ENCODE measurements around the gene LMO1. TPM values are rescaled to one million over a fixed set of nuclear protein-coding genes. Genes with fewer than 3 reads are reported as not detected.

The LMO1 gene
- total RNA-seq, 4 donors from 2014 or later, result not detected

- no peaks in the 10 kb centered on the region for H3K27me3 ChIP-seq
- H3K36me3 ChIP-seq, result no peaks in the 10 kb centered on the region
- no peak overlapping the region for H3K4me3 ChIP-seq
- no peaks in the 10 kb centered on the region for H3K9me3 ChIP-seq
- H3K4me1 ChIP-seq, result no peaks in the 10 kb centered on the region
- no peak for DNase-seq (ENCODE audit: low spot score in 2 of 2)
- 80 to 81% methylated on average over 11 of the region's 11 CpGs for WGBS, 2 donors
- no peak overlapping the region for H3K27ac ChIP-seq
- TF ChIP-seq EP300 (IDR thresholded peaks at IDR 0.05) (no peak), POLR2A (IDR thresholded peaks at IDR 0.05) (no peak), CTCF (IDR thresholded peaks at IDR 0.05) (no peak)
These were observed 28.0 kb upstream of the LMO1 start for GRCh38 chr11:8291421-8292350.

- Histone ChIP-seq H3K4me3 (no peak overlapping the region), H3K27ac (no peak overlapping the region), H3K27me3 (no peaks in the 10 kb centered on the region), H3K9me3 (no peaks in the 10 kb centered on the region), H3K36me3 (no peaks in the 10 kb centered on the region), H3K4me1 (no peaks in the 10 kb centered on the region)
- no peak for TF ChIP-seq CTCF (IDR thresholded peaks at IDR 0.05)
- no peak for TF ChIP-seq EP300 (IDR thresholded peaks at IDR 0.05)
- no peak for TF ChIP-seq POLR2A (IDR thresholded peaks at IDR 0.05)
- 92 to 94% methylated on average over 8 of the region's 8 CpGs for WGBS, 2 donors
- no peak for DNase-seq (ENCODE audit: low spot score in 2 of 2)
These were observed 26.6 kb upstream of the LMO1 start for GRCh38 chr11:8290081-8290810.

GRCh38 chr11:8289492-8289918, 25.8 kb upstream of the LMO1 start:
- TF ChIP-seq EP300 (IDR thresholded peaks at IDR 0.05), result no peak
- TF ChIP-seq POLR2A (IDR thresholded peaks at IDR 0.05), result no peak
- no peak for TF ChIP-seq CTCF (IDR thresholded peaks at IDR 0.05)
- H3K4me3 ChIP-seq, result no peak overlapping the region
- no peak overlapping the region for H3K27ac ChIP-seq
- H3K4me1 ChIP-seq, result no peaks in the 10 kb centered on the region
- no peak for DNase-seq (ENCODE audit: low spot score in 2 of 2)
- no peaks in the 10 kb centered on the region for H3K9me3 ChIP-seq
- WGBS, 2 donors, result 38 to 54% methylated on average over 3 of the region's 3 CpGs
- no peaks in the 10 kb centered on the region for H3K27me3 ChIP-seq
- no peaks in the 10 kb centered on the region for H3K36me3 ChIP-seq

GRCh38 chr11:8288824-8289491, 25.3 kb upstream of the LMO1 start:
- WGBS, 2 donors, result 74 to 78% methylated on average over 13 of the region's 13 CpGs
- H3K27ac ChIP-seq, result no peak overlapping the region
- DNase-seq (ENCODE audit: low spot score in 2 of 2), result no peak
- no peak overlapping the region for H3K4me3 ChIP-seq
- TF ChIP-seq EP300 (IDR thresholded peaks at IDR 0.05) (no peak), POLR2A (IDR thresholded peaks at IDR 0.05) (no peak), CTCF (IDR thresholded peaks at IDR 0.05) (no peak)
- no peaks in the 10 kb centered on the region for H3K27me3 ChIP-seq
- no peaks in the 10 kb centered on the region for H3K36me3 ChIP-seq
- H3K9me3 ChIP-seq, result no peaks in the 10 kb centered on the region
- H3K4me1 ChIP-seq, result no peaks in the 10 kb centered on the region
